GM18502 (cell line): Measurements from ENCODE around the gene HCN4.

ENCODE experiments used
- ATAC-seq: cut with Tn5 transposase; IDR thresholded peaks from one replicate; pipeline ENCODE4 v1.9.1; 2021; ENCODE audit warnings: mild to moderate bottlenecking; ENCODE audit not compliant: unreplicated experiment, poor library complexity

HCN4 gene

GRCh38 chr15:73329501-73330200 is 39.1 kb downstream of the HCN4 start:
- ATAC-seq, result no peak

- no peak for ATAC-seq
Observed at GRCh38 chr15:73328981-73329380, 39.8 kb downstream of the HCN4 start.

- no peak for ATAC-seq
Observed at GRCh38 chr15:73328149-73328820, 40.5 kb downstream of the HCN4 start.

- no peak for ATAC-seq
Observed at GRCh38 chr15:73326157-73326556, 42.6 kb downstream of the HCN4 start.

GRCh38 chr15:73325191-73325861 is 43.4 kb downstream of the HCN4 start:
- ATAC-seq, result no peak

- ATAC-seq, result no peak
Observed at GRCh38 chr15:73324496-73325170, 44.1 kb downstream of the HCN4 start.

GRCh38 chr15:73323956-73324355 is 44.8 kb downstream of the HCN4 start:
- ATAC-seq, result no peak

- no peak for ATAC-seq
Observed at GRCh38 chr15:73323374-73323955, 45.3 kb downstream of the HCN4 start.

- no peak for ATAC-seq
Observed at GRCh38 chr15:73322665-73323373, 45.9 kb downstream of the HCN4 start.

- ATAC-seq, result no peak
Observed at GRCh38 chr15:73321496-73322450, 47.0 kb downstream of the HCN4 start.

GRCh38 chr15:73320619-73321180 is 48.1 kb downstream of the HCN4 start:
- no peak for ATAC-seq

- no peak for ATAC-seq
Observed at GRCh38 chr15:73319460-73320245, 49.1 kb downstream of the HCN4 start.

- no peak for ATAC-seq
Observed at GRCh38 chr15:73318463-73319351, 50.1 kb downstream of the HCN4 start.

GRCh38 chr15:73317651-73318462 is 50.9 kb downstream of the HCN4 start:
- no peak for ATAC-seq

- ATAC-seq, result no peak
Observed at GRCh38 chr15:73313861-73314260, 54.9 kb downstream of the HCN4 start.

- no peak for ATAC-seq
Observed at GRCh38 chr15:73308305-73308704, 60.5 kb downstream of the HCN4 start.
